GM12878 (cell line): ENCODE measurements around the gene HNRNPA2B1. TPM values are rescaled to one million over a fixed set of nuclear protein-coding genes. Genes with fewer than 3 reads are reported as not detected.

ENCODE experiments used
- ATAC-seq: fragments of 200-7000 bp; cut with Tn5 transposase; 3 replicates; pipeline ENCODE4 v1.9.1; 2020; ENCODE audit warnings: mild to moderate bottlenecking, moderate library complexity
- BruUV-seq: library from RNA; stranded (reverse); fragments of 400-500 nt; replicated peaks from 2 replicates; lab custom pipeline; 2021; lab: Mats Ljungman, UMichigan
- CTCF ChIA-PET: fragments of 300-600 bp; sonication (Branson Sonifier 250); formaldehyde crosslinking; extraction: SDS; loops from one replicate; lab custom pipeline; 2021; ENCODE audit warnings: inconsistent platforms; lab: Yijun Ruan, JAX
- POLR2A ChIA-PET: fragments of 350-600 bp; formaldehyde crosslinking; extraction: SDS; loops from one replicate; lab custom pipeline; 2021; ENCODE audit warnings: inconsistent platforms; lab: Charles Lee
- RAD21 ChIA-PET: fragments of 300-600 bp; sonication (Branson Sonifier 250); formaldehyde crosslinking; loops from one replicate; lab custom pipeline; 2023; ENCODE audit warnings: antibody characterized with exemption; ENCODE audit not compliant: unreplicated experiment; lab: Charles Lee
- SMC1A ChIA-PET: fragments of 300-600 bp; sonication (Branson Sonifier 250); formaldehyde crosslinking; loops from one replicate; lab custom pipeline; 2023; ENCODE audit not compliant: unreplicated experiment, uncharacterized antibody; lab: Charles Lee
- DNase-seq: peaks from one replicate; pipeline ENCODE4 v3.0.0-alpha.2; 2011; ENCODE audit warnings: low read depth, low spot score
- FAIRE-seq: peaks from 3 replicates; lab custom pipeline; 2011; peaks lifted over from hg19 to GRCh38; lab: Jason Lieb, UNC
- H2AFZ ChIP-seq: 2 replicates; pipeline ENCODE4 v1.6.0; 2011; ENCODE audit warnings: low read depth, low read length, control low read depth; ENCODE audit not compliant: control insufficient read depth
- H3K27ac ChIP-seq: 2 replicates; pipeline ENCODE4 v1.5.1; 2011; ENCODE audit warnings: control low read depth; ENCODE audit not compliant: control insufficient read depth, insufficient read depth
- H3K27me3 ChIP-seq, 2 experiments: replicated peaks in 1 of 2; 2 replicates each; pipeline versions ENCODE4 v1.6.0 to v1.6.1; 2011; ENCODE audit warnings: low read length in 1 of 2; ENCODE audit not compliant: control insufficient read depth in 2 of 2, insufficient read depth in 2 of 2
- H3K36me3 ChIP-seq, 2 experiments: 2 replicates each; pipeline ENCODE4 v1.5.1; 2011; ENCODE audit warnings: low read length in 1 of 2; ENCODE audit not compliant: control insufficient read depth in 2 of 2, insufficient read depth in 2 of 2
- H3K4me1 ChIP-seq: 2 replicates; pipeline ENCODE4 v1.6.1; 2011; ENCODE audit warnings: mild to moderate bottlenecking, low read length, moderate library complexity, mixed read lengths; ENCODE audit not compliant: control insufficient read depth, insufficient read depth
- H3K4me2 ChIP-seq: 2 replicates; pipeline ENCODE4 v1.6.0; 2011; ENCODE audit warnings: control low read depth; ENCODE audit not compliant: control insufficient read depth, insufficient read depth
- H3K4me3 ChIP-seq: fragments of 200-600 bp; sonication (generic); 2 replicates; pipeline ENCODE4 v1.5.1; 2016
- H3K79me2 ChIP-seq: 2 replicates; pipeline ENCODE4 v1.6.0; 2011; ENCODE audit warnings: low read length; ENCODE audit not compliant: control insufficient read depth, insufficient read depth
- H3K9ac ChIP-seq: 2 replicates; pipeline ENCODE4 v1.8.0; 2011; ENCODE audit warnings: low read length, control low read depth, mixed read lengths; ENCODE audit not compliant: control insufficient read depth, insufficient read depth
- H3K9me3 ChIP-seq: replicated peaks from 3 replicates; pipeline ENCODE4 v1.5.1; 2011; ENCODE audit warnings: mild to moderate bottlenecking, low read length; ENCODE audit not compliant: control insufficient read depth, insufficient read depth
- H4K20me1 ChIP-seq: 2 replicates; pipeline ENCODE4 v1.6.0; 2011; ENCODE audit not compliant: control insufficient read depth, insufficient read depth
- CEBPZ ChIP-seq: fragments of 150-350 bp; IDR thresholded peaks from 2 replicates; pipeline ENCODE4 v1.6.1; 2016; ENCODE audit warnings: low read depth, low read length
- CTCF ChIP-seq, 3 experiments: IDR thresholded peaks in 2 of 3; conservative IDR thresholded peaks in 1 of 3; 2 replicates each; pipeline ENCODE4 v1.5.1; 2011; ENCODE audit warnings: low read depth in 3 of 3, low read length in 3 of 3, mild to moderate bottlenecking in 3 of 3, control low read depth in 2 of 3, moderate library complexity in 2 of 3, inconsistent platforms in 1 of 3, mixed read lengths in 1 of 3; ENCODE audit not compliant: control insufficient read depth in 2 of 3, insufficient read depth in 1 of 3; ENCODE audit errors: extremely low read depth in 1 of 3
- EED ChIP-seq: sonication (generic); IDR thresholded peaks from 2 replicates; pipeline ENCODE4 v1.6.1; 2016; ENCODE audit warnings: antibody characterized with exemption, low read depth
- EZH2 ChIP-seq: IDR thresholded peaks from 2 replicates; pipeline ENCODE4 v1.6.1; 2012; ENCODE audit warnings: low read depth, mild to moderate bottlenecking, control low read depth, inconsistent platforms, low read length, borderline replicate concordance; ENCODE audit not compliant: control insufficient read depth
- IRF5 ChIP-seq: fragments of 450-650 bp; IDR thresholded peaks from 2 replicates; pipeline ENCODE4 v1.6.1; 2017; ENCODE audit warnings: borderline replicate concordance
- JUNB ChIP-seq: IDR thresholded peaks from 2 replicates; pipeline ENCODE4 v1.6.1; 2016; ENCODE audit warnings: antibody characterized with exemption, mild to moderate bottlenecking
- NFIC ChIP-seq: IDR thresholded peaks from 2 replicates; pipeline ENCODE4 v1.6.1; 2012; ENCODE audit warnings: low read depth, mild to moderate bottlenecking, inconsistent platforms, low read length, moderate library complexity
- PML ChIP-seq: IDR thresholded peaks from 2 replicates; pipeline ENCODE4 v1.6.1; 2012; ENCODE audit warnings: low read length, inconsistent platforms
- POLR2AphosphoS2 ChIP-seq: IDR thresholded peaks from 2 replicates; pipeline ENCODE4 v1.6.1; 2011; ENCODE audit warnings: low read depth, mild to moderate bottlenecking, low read length, improper control_type of control experiment, moderate library complexity
- RAD21 ChIP-seq: IDR thresholded peaks from 2 replicates; pipeline ENCODE4 v1.6.1; 2011; ENCODE audit warnings: mild to moderate bottlenecking, low read depth, low read length, moderate library complexity; ENCODE audit not compliant: insufficient read depth
- SMC3 ChIP-seq: IDR thresholded peaks from 2 replicates; pipeline ENCODE4 v1.6.1; 2011; ENCODE audit warnings: low read length, improper control_type of control experiment, borderline replicate concordance
- TAF1 ChIP-seq: IDR thresholded peaks from 2 replicates; pipeline ENCODE4 v1.6.1; 2011; ENCODE audit warnings: mild to moderate bottlenecking, low read depth, low read length, borderline replicate concordance
- WGBS: methylation state at CpG from one replicate; pipeline ENCODE4 v1.1.6; 2016; ENCODE audit warnings: low lambda C conversion rate; ENCODE audit not compliant: insufficient replicate concordance, insufficient coverage; ENCODE audit errors: missing lambda C conversion rate; 5-methylcytosine and 5-hydroxymethylcytosine counted together
- in situ Hi-C: fragments of 300-500 bp; cut with MboI; formaldehyde crosslinking; loops from 9 replicates; pipeline ENCODE4 v1.14.3; 2018; ENCODE audit warnings: mixed read lengths
- intact Hi-C: fragments of 100-400 bp; cut with micrococcal nuclease; formaldehyde crosslinking; loops from one replicate; pipeline ENCODE4 v1.14.2; 2022; ENCODE audit not compliant: unreplicated experiment
- polyA plus RNA-seq, 11 experiments: library from polyadenylated mRNA; depleted of rRNA in 4 of 11; unstranded in 6 of 11; stranded (reverse) in 5 of 11; fragments of >200 nt; fragmentation: Nextera tagmentation in 4 of 11; fragmentation: Illumina TruSeq in 1 of 11; extraction: Ambion mirVana in 4 of 11; extraction: Trizol in 1 of 11; gene quantifications; 1 replicate in 1 of 11; 2 replicates in 10 of 11; pipeline versions ENCODE4 v1.2.1 to v1.2.3, GENCODE V29; 2011 to 2016; ENCODE audit warnings: inconsistent platforms in 2 of 11, missing spikeins in 2 of 11, low read depth in 1 of 11
- total RNA-seq, 4 experiments: library from RNA; depleted of rRNA in 3 of 4; stranded (reverse); fragments of >200 nt in 3 of 4; fragmentation: Illumina TruSeq in 1 of 4; extraction: Trizol in 1 of 4; gene quantifications; 2 replicates each; pipeline versions ENCODE4 v1.2.1 to v1.2.3, GENCODE V29; 2013 to 2021

HNRNPA2B1 gene
- total and polyA plus RNA-seq, 10 of the 15 experiments (the other 5 are each of a cell fraction or from before 2014, with no cell fraction given) = 295 to 1,396 (median 932) TPM

- Histone ChIP-seq H3K4me3 (peak overlapping the region; percentile 98), H3K36me3 (peaks cover 6 to 32% of the 10 kb centered on the region in 2 experiments), H2AFZ (no peak overlapping the region), H4K20me1 (peaks cover 8% of the 10 kb centered on the region), H3K4me2 (peak overlapping the region; percentile 31), H3K9ac (peak overlapping the region; percentile 98), H3K27me3 (no peaks in the 10 kb centered on the region), H3K79me2 (peaks cover 91% of the 10 kb centered on the region), H3K9me3 (no peaks in the 10 kb centered on the region; the same call in 2 of the 3 replicates), H3K4me1 (peaks cover 16% of the 10 kb centered on the region), H3K27ac (peak overlapping the region; percentile 94)
- intact Hi-C loops (no loop called here), in situ Hi-C loops (loop anchor here (5.0 to 10.0 kb wide), 3 partner anchors 167 to 306 kb away; no protein-coding TSS in a partner anchor)
- WGBS = under 1% methylated on average over 6 of the region's 6 CpGs
- CTCF ChIA-PET = interaction anchor here (0.8 to 13.1 kb wide), 24 partner anchors 9 to 321 kb away, joined by 3 to 203 read pairs (median 6); partner anchors contain the start of genes NFE2L3 and SNX10
- SMC1A ChIA-PET = interaction anchor here (0.6 to 11.0 kb wide), 27 partner anchors 10 to 336 kb away, joined by 3 to 198 read pairs (median 6); partner anchors contain the start of gene NFE2L3
- DNase-seq (no peak), FAIRE-seq (no peak), ATAC-seq (no peak)
- TF ChIP-seq NFIC (no peak), POLR2AphosphoS2 (peak; percentile 10; the same call in 1 of the 2 replicates), RAD21 (peak; percentile 33; the same call in 1 of the 2 replicates), EED (no peak), PML (no peak), JUNB (0 out of 2 replicates have a peak, but pooled peaks have one; percentile 13), CEBPZ (no peak), IRF5 (no peak), TAF1 (no peak), EZH2 (no peak), CTCF (IDR thresholded peaks at IDR 0.05 in 2 of 3, conservative IDR thresholded peaks at IDR 0.05 in 1 of 3; ENCODE audit: control insufficient read depth in 2 of 3, extremely low read depth in 1 of 3, insufficient read depth in 1 of 3, low read depth in 3 of 3, low read length in 3 of 3) (peak; percentile 52 to 59 (median 53); a peak in 5 of 6 replicates), SMC3 (peak; percentile 17; the same call in 1 of the 2 replicates)
- RAD21 ChIA-PET = interaction anchor here (0.8 to 12.7 kb wide), 23 partner anchors 9 to 309 kb away, joined by 3 to 164 read pairs (median 7); partner anchors contain the start of genes NFE2L3 and SNX10
- POLR2A ChIA-PET = interaction anchor here (0.6 to 12.7 kb wide), 13 partner anchors 10 to 304 kb away, joined by 3 to 206 read pairs (median 4); partner anchors contain the start of gene NFE2L3
- no TSS peak for BruUV-seq
Observed at GRCh38 chr7:26198133-26198780, 2.3 kb downstream of the HNRNPA2B1 start.
